ENCODE results near the gene SLFN11.

The SLFN11 gene

DNA sequence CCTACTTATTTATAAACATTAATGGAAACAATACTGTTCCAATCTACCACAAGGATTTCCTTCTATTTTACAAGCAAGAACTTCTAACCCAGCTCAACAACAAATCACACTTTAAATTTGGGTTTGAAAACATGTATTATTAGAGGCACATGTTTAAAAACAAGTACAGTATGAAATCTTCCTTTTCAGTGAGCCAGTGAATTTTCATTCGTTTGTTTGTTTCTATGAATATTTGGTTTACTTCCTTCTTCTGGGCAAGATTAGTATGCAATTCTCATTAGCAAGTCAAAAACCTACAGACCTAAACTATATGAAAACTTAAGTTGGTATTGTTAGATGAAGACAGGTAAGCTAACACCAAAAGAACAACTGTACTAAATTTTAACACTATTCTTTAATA lies 33.1 kb upstream of the SLFN11 start:
- TF ChIP-seq RAD21 (IDR thresholded peaks at IDR 0.05; ENCODE audit: low read depth) (no peak), NFIC (IDR thresholded peaks at IDR 0.05) (no peak), FOXM1 (IDR thresholded peaks at IDR 0.05; ENCODE audit: borderline replicate concordance, low read depth) (no peak), TEAD4 (IDR thresholded peaks at IDR 0.05) (no peak), EP300 (IDR thresholded peaks at IDR 0.05; ENCODE audit: borderline replicate concordance) (no peak), REST (IDR thresholded peaks at IDR 0.05; ENCODE audit: low read depth) (no peak), CEBPB (IDR thresholded peaks at IDR 0.05) (no peak), USF1 (IDR thresholded peaks at IDR 0.05) (no peak), YY1 (IDR thresholded peaks at IDR 0.05; ENCODE audit: low read depth) (no peak)

- TF ChIP-seq MAX (IDR thresholded peaks at IDR 0.05) (no peak), EGR1 (IDR thresholded peaks at IDR 0.05) (no peak), YY1 (IDR thresholded peaks at IDR 0.05; ENCODE audit: low read depth) (no peak), REST (IDR thresholded peaks at IDR 0.05; ENCODE audit: low read depth) (no peak)
Observed at GRCh38 chr17:35404360-35404759, 30.9 kb upstream of the SLFN11 start.

DNA sequence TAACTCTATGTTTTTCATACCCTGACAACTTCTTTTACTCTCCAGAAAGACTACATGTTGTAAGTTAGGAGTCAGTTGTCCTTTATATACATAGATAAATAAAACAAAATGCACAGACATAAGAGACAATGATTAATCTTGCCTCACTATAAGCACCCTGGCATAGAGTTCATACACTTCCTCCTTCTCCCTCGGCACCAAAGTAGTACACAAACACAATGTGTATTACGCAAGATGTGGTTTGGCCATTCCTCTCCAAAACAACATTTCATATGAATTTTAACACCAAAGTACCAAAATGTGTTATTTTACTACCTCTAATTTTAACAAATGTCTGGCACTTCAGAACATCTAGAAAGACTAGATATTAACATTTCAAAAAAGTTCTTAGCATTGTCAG lies 17.2 kb upstream of the SLFN11 start:
- TF ChIP-seq ZBTB7A (IDR thresholded peaks at IDR 0.05; ENCODE audit: low read depth) (no peak), CEBPB (IDR thresholded peaks at IDR 0.05) (0 out of 2 replicates have a peak, but pooled peaks have one; percentile 21), TAF1 (IDR thresholded peaks at IDR 0.05; ENCODE audit: low read depth) (no peak)

DNA sequence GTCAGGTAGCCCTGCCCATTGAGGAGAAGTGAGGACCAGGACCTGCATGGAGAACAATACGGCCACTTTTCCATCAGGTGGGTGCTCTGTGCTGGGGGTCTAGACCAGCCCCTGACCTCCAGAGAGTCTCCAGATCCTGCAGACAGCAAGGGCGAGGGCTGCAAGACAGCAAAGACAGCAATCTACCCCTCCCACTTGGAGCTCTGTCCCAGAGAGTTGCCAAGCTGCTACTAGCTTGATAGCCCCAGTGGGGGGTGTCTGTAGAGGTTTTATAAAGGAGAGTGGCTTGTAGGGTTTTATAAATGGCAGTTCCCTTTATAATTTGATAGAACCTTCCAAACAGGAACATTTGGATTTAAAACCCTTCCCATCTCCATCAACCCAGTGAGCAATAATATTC lies 16.7 kb upstream of the SLFN11 start:
- TF ChIP-seq USF1 (IDR thresholded peaks at IDR 0.05) (no peak), MAX (IDR thresholded peaks at IDR 0.05) (no peak), YY1 (IDR thresholded peaks at IDR 0.05; ENCODE audit: low read depth) (no peak), CREB1 (IDR thresholded peaks at IDR 0.05; ENCODE audit: low read depth) (no peak), TEAD4 (IDR thresholded peaks at IDR 0.05) (no peak), ZBTB7A (IDR thresholded peaks at IDR 0.05; ENCODE audit: low read depth) (no peak), NFIC (IDR thresholded peaks at IDR 0.05) (no peak), EP300 (IDR thresholded peaks at IDR 0.05; ENCODE audit: borderline replicate concordance) (no peak), RAD21 (IDR thresholded peaks at IDR 0.05; ENCODE audit: low read depth) (no peak), EGR1 (IDR thresholded peaks at IDR 0.05) (no peak), CEBPB (IDR thresholded peaks at IDR 0.05) (no peak), REST (IDR thresholded peaks at IDR 0.05; ENCODE audit: low read depth) (no peak), TCF12 (IDR thresholded peaks at IDR 0.05; ENCODE audit: low read depth) (no peak), TAF1 (IDR thresholded peaks at IDR 0.05; ENCODE audit: low read depth) (no peak), FOXM1 (IDR thresholded peaks at IDR 0.05; ENCODE audit: borderline replicate concordance, low read depth) (no peak)

- TF ChIP-seq REST (IDR thresholded peaks at IDR 0.05; ENCODE audit: low read depth) (no peak), EGR1 (IDR thresholded peaks at IDR 0.05) (no peak), ZBTB7A (IDR thresholded peaks at IDR 0.05; ENCODE audit: low read depth) (no peak)
Observed at GRCh38 chr17:35387496-35387895, 14.1 kb upstream of the SLFN11 start.

All from Ishikawa (cell line).